HEK293T (cell line): ENCODE measurements around the gene CLEC16A.

Experiments
- CTCF ChIA-PET: fragments of 350-600 bp; formaldehyde crosslinking; extraction: SDS; loops from one replicate; lab custom pipeline; 2021; ENCODE audit warnings: antibody characterized with exemption, inconsistent platforms; lab: Yijun Ruan, JAX
- POLR2A ChIA-PET: fragments of 350-600 bp; formaldehyde crosslinking; extraction: SDS; loops from one replicate; lab custom pipeline; 2020; ENCODE audit warnings: antibody characterized with exemption, inconsistent platforms; lab: Yijun Ruan, JAX
- DNase-seq: peaks from one replicate; pipeline ENCODE4 v3.0.0; 2012; ENCODE audit warnings: mixed read lengths; ENCODE audit errors: extremely low spot score
- ARNT ChIP-seq: fragments of 450-650 bp; IDR thresholded peaks from 2 replicates; pipeline ENCODE4 v1.6.1; 2017; ENCODE audit warnings: mild to moderate bottlenecking
- BHLHE40 ChIP-seq: fragments of 450-650 bp; IDR thresholded peaks from 2 replicates; pipeline ENCODE4 v1.6.1; 2016; ENCODE audit warnings: mild to moderate bottlenecking, moderate library complexity, borderline replicate concordance
- CTBP1 ChIP-seq: fragments of 450-650 bp; IDR thresholded peaks from 2 replicates; pipeline ENCODE4 v1.6.1; 2016; ENCODE audit warnings: borderline replicate concordance
- ELF4 ChIP-seq: fragments of 450-650 bp; IDR thresholded peaks from 2 replicates; pipeline ENCODE4 v1.6.1; 2017; ENCODE audit warnings: antibody characterized with exemption
- FOXA1 ChIP-seq: fragments of 450-650 bp; IDR thresholded peaks from 2 replicates; pipeline ENCODE4 v1.6.1; 2016; ENCODE audit warnings: mild to moderate bottlenecking
- FOXK2 ChIP-seq: fragments of 450-650 bp; IDR thresholded peaks from 2 replicates; pipeline ENCODE4 v1.6.1; 2016; ENCODE audit warnings: mild to moderate bottlenecking
- FOXM1 ChIP-seq: fragments of 450-650 bp; IDR thresholded peaks from 2 replicates; pipeline ENCODE4 v1.6.1; 2017; ENCODE audit warnings: mild to moderate bottlenecking, borderline replicate concordance
- HDGF ChIP-seq: fragments of 450-650 bp; IDR thresholded peaks from 2 replicates; pipeline ENCODE4 v1.6.1; 2017; ENCODE audit warnings: antibody characterized with exemption, borderline replicate concordance
- L3MBTL2 ChIP-seq: fragments of 450-650 bp; conservative IDR thresholded peaks from 2 replicates; pipeline ENCODE4 v1.6.1; 2016; ENCODE audit warnings: mild to moderate bottlenecking
- LEF1 ChIP-seq: fragments of 450-650 bp; IDR thresholded peaks from 2 replicates; pipeline ENCODE4 v1.6.1; 2017; ENCODE audit warnings: mild to moderate bottlenecking, borderline replicate concordance
- NFRKB ChIP-seq: fragments of 450-650 bp; IDR thresholded peaks from 2 replicates; pipeline ENCODE4 v1.6.1; 2016; ENCODE audit warnings: mild to moderate bottlenecking, moderate library complexity
- PKNOX1 ChIP-seq: fragments of 450-650 bp; IDR thresholded peaks from 2 replicates; pipeline ENCODE4 v1.6.1; 2016
- SP1 ChIP-seq: fragments of 450-650 bp; IDR thresholded peaks from 2 replicates; pipeline ENCODE4 v1.6.1; 2017
- SUZ12 ChIP-seq: fragments of 450-650 bp; IDR thresholded peaks from 2 replicates; pipeline ENCODE4 v1.6.1; 2016; ENCODE audit warnings: mild to moderate bottlenecking
- TARDBP ChIP-seq: fragments of 450-650 bp; IDR thresholded peaks from 2 replicates; pipeline ENCODE4 v1.6.1; 2016
- ZNF384 ChIP-seq: fragments of 450-650 bp; IDR thresholded peaks from 2 replicates; pipeline ENCODE4 v1.6.1; 2016

Gene CLEC16A

GRCh38 chr16:11080327-11080967, 136.1 kb downstream of the CLEC16A start:
- TF ChIP-seq HDGF (no peak), LEF1 (no peak), ELF4 (no peak), FOXA1 (no peak)
- ChIA-PET CTCF (no interaction called here), POLR2A (no interaction called here)
- DNase-seq = no peak

GRCh38 chr16:11080999-11081630, 136.8 kb downstream of the CLEC16A start:
- DNase-seq = no peak
- ChIA-PET CTCF (no interaction called here), POLR2A (no interaction called here)
- TF ChIP-seq TARDBP (no peak), SP1 (no peak), FOXK2 (no peak), ELF4 (no peak), L3MBTL2 (no peak), LEF1 (no peak), BHLHE40 (no peak), FOXA1 (no peak), SUZ12 (no peak), PKNOX1 (no peak), ZNF384 (no peak), HDGF (no peak), CTBP1 (no peak), NFRKB (no peak), FOXM1 (no peak), ARNT (no peak)

GRCh38 chr16:11082108-11082859, 137.9 kb downstream of the CLEC16A start:
- DNase-seq = no peak
- CTCF ChIA-PET = no interaction called here
- no peak for TF ChIP-seq L3MBTL2
- TF ChIP-seq TARDBP = no peak
- TF ChIP-seq NFRKB = no peak
- TF ChIP-seq SUZ12 = no peak
- TF ChIP-seq CTBP1 = no peak
- no peak for TF ChIP-seq LEF1
- POLR2A ChIA-PET = no interaction called here

GRCh38 chr16:11082860-11083388, 138.6 kb downstream of the CLEC16A start:
- POLR2A ChIA-PET = no interaction called here
- TF ChIP-seq ZNF384 (no peak), HDGF (no peak), PKNOX1 (no peak), LEF1 (no peak), FOXM1 (no peak), SP1 (no peak), ARNT (no peak), L3MBTL2 (no peak), CTBP1 (no peak), FOXK2 (no peak), ELF4 (no peak), FOXA1 (no peak), BHLHE40 (no peak), NFRKB (no peak), SUZ12 (no peak), TARDBP (no peak)
- DNase-seq = no peak
- CTCF ChIA-PET = no interaction called here

GRCh38 chr16:11084484-11084875, 140.1 kb downstream of the CLEC16A start:
- DNase-seq = no peak
- CTCF ChIA-PET = no interaction called here
- POLR2A ChIA-PET = no interaction called here
- no peak for TF ChIP-seq FOXA1
- no peak for TF ChIP-seq TARDBP
- TF ChIP-seq SP1 = no peak
- no peak for TF ChIP-seq BHLHE40
- no peak for TF ChIP-seq ELF4
- no peak for TF ChIP-seq LEF1
- no peak for TF ChIP-seq PKNOX1
- no peak for TF ChIP-seq HDGF
- no peak for TF ChIP-seq NFRKB
- TF ChIP-seq L3MBTL2 = no peak

- CTCF ChIA-PET = no interaction called here
- POLR2A ChIA-PET = no interaction called here
Observed at GRCh38 chr16:11084876-11085485, 140.6 kb downstream of the CLEC16A start.

More at GRCh38 chr16:11084876-11085485, 140.6 kb downstream of the CLEC16A start:
- DNase-seq = no peak
- TF ChIP-seq SP1 (no peak), HDGF (no peak), TARDBP (no peak), ELF4 (no peak), FOXA1 (no peak), L3MBTL2 (no peak), LEF1 (no peak), ARNT (no peak)
